GM18858 (cell line): ENCODE measurements around the gene LPAR2.
"Not testable (repeated sequence)": the region's sequence is repeated elsewhere in the genome, so short reads cannot be mapped to it uniquely, and the experiment has no call there.

Experiments used
- ATAC-seq: cut with Tn5 transposase; IDR thresholded peaks from one replicate; pipeline ENCODE4 v1.9.1; 2021; ENCODE audit not compliant: unreplicated experiment

Gene LPAR2

DNA sequence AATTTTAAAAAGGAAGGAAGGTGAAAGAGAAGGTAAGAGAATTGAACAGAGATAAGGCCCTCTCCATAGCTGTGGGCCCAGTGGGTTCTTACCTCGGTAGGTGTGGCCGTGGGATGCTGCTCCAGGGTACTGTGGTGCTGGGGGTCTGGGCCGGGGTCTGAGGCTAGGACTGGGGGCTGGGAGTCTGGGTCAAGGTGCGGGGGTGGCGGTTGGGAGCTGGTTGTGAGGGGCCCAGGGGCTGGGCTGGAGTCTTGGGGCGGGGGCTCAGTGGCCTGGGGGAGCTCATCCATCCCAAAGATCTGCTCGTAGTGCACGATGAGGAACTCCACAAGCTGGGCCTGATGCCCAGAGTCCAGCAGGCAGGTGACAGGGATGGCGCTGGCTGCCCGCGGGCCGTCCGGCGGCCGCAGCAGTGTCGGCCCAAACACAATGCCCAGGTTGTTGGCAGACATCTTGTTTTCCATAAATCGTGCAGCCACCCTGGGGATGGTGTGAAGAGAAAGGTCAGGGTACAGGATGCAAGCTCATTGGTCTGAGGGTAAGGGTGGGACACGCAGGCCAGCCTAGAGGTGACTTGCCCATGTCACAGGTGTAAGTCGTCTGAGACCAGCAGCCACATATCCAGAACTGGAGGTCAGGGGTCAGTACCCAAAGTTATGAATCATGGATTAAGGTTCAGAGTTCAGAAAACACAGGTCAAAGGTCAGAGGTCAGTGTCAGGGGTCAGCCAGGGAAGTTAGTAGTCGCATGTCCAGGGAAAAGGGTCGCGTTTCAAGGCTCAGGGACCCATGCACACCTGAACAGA is 5.9 kb upstream of the LPAR2 start:
- no peak for ATAC-seq

DNA sequence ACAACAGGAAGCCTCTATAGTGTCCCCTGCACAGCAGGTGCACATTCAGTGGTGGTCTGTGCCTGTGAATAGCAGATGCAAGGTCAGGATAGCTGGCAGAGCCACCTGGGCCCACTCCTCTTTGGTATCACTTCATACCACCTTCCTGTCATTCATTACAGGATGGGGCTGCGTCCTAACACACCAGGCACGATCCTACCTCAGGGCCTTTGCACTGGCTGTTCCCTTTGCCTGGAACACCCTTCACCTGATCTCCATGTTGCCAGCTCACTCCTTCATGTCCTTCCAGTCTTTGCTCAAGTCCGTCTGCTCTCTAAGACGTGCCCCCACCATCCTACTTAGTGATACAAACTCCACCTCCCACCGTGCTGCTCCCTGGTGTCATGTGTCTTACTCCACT is 4.6 kb upstream of the LPAR2 start:
- ATAC-seq: no peak

DNA sequence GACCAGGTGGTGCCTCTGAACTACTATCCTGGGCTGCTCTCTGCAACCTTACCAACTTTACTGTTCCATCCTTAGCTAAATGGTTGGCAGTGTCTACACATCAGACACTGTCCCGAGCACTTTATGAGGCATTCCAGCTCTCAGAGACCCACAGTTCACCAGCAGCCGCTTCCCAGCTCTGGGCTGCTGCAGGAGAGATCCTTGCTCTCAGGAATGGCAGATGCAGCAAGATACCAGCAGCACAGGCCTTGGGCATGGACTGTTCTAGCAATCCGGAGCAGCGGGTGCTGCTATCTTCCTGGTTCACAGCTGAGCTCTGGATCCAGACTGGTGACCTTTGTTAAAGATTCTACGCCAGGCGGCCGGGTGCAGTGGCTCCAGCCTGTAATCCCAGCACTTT is 3.3 kb upstream of the LPAR2 start:
- no peak for ATAC-seq

DNA sequence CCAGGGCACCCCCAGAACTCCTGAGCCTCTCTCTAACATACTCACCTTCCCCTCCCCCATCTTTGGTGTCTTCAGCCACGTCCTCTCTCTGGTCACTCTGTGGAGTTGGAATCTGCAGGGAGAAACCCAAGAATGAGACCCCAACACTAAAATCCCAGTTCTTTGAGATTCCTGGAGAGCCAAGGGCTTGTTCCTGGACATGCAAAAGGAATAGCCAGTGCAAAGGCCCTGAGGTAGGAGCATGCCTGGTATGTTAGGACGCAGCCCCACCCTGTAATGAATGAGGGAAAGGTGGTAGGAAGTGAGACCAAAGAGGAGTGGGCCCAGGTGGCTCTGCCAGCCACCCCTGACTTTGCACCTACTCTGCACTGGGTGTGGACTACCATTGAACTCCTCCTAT is 2.4 kb upstream of the LPAR2 start:
- ATAC-seq: no peak

DNA sequence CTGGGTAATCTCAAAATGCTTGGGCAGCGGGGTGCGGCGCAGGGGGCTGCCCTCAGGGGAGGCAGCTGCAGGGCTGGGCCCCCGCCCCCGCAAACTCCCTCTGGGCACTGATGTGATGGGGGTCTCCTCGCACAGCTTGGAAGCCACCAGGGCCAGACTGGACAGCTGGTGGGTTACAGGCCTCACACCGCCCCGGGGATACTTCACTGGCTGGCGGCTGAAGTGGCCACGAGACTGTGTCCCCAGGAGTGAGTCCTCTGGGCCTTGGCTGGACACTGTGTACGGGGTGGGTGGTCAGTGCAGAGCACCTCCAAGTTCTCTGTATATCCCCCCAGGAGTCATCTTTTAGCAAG is 2.0 kb upstream of the LPAR2 start:
- ATAC-seq: no peak

DNA sequence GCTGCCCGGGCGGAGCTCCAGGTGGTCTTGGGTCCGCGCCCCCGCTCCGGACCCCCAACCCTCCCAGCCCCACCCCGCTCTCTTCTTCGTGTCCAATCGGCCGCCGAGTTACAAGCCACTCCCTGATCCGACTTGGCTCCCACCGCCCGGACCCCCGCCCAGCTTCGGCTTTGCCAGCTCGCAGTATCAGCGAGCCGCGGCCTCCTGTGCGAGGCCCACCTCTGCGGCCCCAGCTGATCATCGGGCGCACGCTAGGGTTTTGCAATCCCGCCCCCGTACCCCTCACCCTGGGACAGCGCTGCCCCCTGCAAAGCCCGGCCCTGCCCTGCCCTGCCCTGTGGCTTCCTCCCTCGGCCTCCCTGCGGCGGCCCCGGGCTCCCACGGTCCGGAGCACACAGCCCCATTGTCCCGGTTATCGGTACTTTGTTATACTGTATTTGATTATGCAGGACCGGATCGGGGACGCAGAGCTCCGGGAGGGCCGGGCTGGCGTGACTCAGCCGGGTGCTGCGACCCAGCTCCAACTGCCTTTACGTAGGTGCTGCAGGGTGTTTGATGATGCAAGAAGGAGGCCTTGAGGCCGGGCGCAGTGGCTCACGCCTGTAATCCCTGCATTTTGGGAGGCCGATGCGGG is 598 bp upstream of the LPAR2 start:
- ATAC-seq: no peak

DNA sequence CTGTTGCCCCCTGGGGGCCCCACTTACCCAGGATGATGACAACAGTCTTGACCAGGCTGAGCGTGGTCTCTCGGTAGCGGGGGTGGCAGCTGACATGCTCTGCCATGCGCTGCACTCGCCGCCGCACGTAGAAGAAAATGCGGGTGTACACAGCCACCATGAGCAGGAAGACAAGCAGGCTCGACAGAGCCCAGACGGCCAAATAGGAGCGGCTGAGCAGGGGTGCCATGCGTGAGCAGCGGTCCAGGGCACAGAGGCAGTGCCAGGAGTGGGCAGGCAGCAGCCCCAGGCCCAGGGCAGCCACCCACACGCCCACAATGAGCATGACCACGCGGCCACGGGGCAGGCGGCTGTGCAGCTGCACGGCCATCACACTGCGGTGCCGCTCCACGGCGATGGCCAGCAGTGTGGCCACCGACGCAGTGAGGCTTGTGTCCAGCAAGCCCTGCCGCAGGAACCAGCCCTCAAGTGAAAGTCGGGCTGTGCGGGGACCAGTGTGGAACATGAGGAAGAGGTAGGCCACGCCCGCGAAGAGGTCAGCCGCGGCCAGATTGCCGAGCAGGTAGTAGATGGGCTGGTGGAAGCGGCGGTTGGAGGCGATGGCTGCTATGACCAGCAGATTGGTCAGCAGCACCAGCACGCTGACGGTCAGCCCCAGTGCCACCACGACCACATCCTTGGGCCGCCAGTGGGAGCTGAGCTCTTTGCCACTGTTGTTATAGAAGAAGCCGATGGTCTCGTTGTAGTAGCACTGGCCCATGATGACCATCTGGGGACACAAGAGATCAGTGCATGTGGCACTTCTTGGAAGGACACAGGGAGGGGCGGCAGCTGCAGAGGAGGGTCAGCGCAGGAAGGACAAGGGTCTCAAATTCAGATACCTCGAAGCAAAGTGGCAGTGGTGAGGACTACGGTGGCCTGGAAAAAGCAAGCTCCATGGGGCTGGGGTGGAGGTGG is 1.2 kb downstream of the LPAR2 start:
- no peak for ATAC-seq

DNA sequence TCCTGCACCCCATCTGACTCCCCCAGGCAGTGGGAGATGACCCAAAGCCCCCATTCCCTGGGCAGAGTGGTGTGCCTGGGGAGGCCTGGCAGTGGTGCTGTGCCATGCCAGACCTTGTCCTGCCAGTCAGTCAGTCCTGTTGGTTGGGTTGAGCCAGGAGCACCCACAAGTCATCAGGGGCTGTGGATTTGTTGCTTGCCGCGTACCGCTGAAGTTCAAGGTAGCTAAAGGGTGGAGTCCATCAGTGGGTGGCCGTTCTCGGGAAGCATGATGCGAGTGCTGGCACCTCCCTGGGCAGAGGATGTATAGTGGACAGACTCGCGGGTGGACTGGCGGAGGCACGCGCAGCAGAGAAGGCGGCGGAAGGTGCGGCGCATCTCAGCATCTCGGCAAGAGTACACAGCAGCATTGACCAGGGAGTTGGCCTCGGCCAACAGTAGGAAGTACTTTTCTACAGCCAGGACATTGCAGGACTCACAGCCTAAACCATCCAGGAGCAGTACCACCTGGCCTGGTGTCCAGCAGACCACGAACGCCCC is 3.9 kb downstream of the LPAR2 start:
- no peak for ATAC-seq

DNA sequence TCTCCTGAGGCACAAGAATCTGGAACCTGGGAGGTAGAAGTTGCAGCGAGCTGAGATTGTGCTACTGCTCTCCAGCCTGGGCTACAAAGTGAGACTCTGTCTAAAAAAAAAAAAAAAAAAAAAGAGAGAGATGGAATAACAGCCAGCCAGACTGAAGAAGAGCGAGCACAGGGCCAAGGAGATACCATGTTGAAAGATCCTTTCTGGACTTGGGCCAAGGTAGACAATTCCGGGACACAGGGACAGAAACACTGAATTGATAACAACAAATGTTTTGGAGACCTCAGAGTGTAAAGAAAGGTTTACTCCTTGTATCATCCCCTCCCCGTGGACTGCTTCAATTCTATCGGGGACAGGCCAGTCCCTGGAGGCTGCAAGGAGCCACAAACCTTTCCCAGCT is 4.6 kb downstream of the LPAR2 start:
- no peak for ATAC-seq

DNA sequence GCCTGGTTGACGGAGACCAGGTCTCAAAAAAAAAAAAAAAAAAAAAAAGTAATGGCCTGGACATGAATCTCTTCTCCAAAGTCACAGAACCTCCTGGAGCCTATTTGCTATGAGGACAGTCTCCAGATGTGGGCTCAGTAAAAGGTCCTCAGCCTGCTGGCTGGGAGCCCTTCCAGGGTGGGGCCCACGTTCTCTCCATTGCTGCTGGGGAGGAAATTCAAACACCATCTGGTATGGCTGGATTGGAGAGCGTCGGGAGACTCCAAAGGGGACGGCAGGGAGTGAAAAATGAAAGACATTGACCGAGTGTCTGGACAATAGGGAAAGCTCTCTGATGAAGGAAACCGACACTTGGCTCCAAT is 8.2 kb downstream of the LPAR2 start:
- no peak for ATAC-seq

DNA sequence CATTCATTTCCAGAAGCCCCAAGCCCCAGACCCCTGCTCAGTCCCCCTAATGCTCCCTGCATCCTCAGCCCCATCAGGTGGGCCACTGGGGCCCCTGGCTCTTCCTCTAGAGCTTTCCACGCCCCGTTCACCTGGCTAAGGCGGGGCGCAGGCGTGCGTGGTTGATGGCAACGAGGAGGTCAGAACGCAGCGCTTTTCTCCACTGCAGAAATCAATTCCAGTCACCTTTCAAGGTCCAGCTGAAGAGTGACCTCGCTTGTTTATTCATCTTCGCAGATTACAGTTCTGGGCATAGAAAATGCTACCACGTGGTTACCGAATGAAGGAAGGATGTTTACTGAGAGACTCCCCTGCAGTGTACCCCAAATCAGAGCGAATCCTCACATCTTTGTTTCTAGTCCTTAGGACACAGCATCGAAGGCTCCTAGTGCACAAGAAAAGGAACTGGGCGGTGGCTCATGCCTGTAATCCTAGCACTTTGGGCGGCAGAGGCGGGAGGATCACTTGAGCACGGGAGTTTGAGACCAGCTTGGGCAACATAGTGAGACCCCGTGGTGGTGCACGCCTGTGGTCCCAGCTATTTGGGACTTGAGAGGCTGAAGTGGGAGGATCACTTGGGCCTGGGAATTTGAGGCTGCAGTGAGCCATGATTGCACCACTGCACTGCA is 8.7 kb downstream of the LPAR2 start:
- ATAC-seq: no peak

DNA sequence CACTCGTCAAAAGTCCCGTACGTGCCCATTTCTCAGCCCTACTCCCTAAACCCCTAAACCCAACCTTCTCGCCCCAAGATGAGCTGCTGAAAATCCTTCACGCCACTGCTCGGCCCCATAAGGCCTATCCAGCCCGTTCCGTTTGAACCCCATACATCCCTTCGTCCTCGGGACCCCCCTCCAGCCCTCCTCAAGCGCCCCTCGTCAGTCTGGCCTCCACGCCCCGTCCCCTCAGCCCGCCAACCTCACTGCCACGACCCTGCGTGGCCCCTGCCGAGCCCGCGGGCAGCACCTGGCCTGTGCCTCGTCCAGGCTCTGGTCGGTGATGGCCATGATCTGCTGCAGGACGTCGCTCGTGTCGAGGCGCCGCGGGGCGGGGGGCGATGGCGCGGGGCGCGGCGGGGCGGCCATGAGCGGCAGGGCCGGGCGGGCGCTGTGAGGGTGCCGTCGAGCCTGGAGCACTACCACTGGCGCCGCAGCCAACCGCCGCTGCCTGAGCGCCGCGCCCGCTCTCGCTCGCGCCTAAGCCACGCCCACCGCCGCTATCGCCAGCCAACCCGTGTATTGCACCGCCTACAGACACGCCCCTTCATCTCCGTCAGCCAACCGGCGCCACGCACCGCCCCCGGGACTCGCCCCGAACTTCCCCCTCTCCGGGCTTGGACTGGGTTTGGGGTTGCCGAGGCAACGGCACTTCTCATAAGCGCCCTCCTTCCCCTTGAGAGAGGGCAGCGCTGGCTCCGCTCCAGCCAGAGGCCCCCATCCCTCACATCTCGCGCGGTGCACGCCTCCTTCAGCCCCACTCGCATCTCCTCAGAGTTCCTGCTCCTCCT is 9.6 kb downstream of the LPAR2 start, which contains the start of gene PBX4:
TSS of gene PBX4 (minus strand) at position 469 of the 833 bp plus-strand sequence. CDS start at position 411, 58 bp downstream.
- ATAC-seq: peak; percentile 86

DNA sequence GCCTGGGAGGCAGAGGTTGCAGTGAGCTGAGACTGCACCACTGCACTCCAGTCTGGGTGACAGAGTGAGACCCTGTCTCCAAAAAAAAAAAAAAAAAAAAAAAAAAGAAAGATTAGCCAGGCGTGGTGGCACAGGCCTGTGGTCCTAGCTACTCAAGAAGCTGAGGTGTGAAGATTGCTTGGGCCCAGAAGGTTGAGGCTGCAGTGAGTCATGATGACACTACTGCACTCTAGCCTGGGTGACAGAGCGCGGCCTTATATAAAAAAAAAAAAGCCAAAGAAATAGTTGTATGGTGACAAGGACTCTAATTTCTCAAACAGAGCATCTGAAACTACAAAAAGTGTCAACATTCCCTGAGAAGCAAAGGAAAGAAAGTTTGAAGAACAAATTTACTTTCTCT is 12.9 kb downstream of the LPAR2 start:
- no peak for ATAC-seq

DNA sequence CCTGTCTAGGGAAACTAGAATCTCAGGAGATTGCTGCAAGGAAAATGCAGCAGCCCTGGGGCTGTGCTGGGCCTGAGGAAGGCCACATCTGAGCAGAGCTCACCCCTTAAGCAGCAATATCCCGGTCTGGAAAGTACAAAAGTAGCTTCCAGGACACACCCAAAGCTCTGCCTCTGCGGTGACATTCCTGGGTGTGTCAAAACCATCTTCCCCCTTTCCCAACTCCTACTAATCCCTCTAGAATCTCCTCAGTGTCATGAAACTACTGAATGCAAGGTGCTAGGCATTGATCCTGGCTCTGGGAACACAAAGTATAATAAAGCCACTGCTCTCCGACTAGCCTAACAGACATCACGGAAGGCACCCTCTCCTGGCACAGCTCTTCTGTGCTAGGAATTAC is 14.5 kb downstream of the LPAR2 start:
- no peak for ATAC-seq

DNA sequence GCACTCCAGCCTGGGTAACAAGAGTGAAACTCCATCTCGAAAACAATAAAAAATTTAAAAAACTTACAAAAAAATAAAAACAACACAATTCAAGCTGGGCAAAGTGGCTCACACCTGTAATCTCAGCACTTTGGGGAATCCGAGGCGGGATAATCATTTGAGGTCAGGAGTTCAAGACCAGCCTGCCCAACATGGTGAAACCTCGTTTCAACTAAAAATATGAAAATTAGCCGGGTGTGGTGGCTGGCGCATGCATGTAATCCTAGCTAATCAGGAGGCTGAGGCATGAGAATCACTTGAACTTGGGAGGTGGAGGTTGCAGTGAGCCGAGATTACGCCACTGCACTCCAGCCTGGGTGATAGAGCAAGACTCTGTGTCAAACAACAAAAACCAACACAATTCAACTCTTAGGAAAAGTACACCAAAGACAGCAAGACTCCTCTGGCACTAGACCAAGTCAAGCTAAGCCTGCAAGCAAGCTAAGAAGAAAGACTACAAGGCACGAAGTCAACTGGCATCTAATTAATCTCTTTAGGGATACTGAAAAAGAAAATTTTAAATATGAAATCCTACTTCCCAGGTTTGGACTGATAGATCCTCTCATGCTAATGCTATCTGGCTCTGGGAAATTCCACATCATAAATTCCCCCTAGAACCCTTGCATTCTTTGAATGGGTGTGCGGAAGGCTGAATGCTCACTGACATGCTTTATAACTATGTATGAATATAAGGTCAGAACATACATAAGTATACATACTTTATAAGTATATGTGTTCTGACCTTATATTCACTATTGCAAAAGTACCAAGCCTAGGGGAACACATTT is 17.4 kb downstream of the LPAR2 start:
- no peak for ATAC-seq

DNA sequence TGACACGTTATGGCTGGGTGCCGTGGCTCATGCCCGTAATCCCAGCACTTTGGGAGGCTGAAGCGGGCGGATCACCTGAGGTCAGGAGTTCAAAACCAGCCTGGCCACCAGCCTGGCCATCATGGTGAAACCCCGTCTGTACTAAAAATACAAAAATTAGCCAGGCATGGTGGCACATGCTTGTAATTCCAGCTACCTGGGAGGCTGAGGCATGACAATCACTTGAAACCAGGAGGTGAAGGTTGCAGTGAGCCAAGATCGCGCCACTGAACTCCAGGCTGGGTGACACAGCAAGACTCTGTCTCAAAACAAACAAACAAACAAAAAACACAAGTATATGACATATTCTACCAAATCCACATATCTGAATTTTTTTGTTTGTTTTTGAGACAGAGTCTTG is 21.3 kb downstream of the LPAR2 start:
- not testable (repeated sequence) for ATAC-seq

DNA sequence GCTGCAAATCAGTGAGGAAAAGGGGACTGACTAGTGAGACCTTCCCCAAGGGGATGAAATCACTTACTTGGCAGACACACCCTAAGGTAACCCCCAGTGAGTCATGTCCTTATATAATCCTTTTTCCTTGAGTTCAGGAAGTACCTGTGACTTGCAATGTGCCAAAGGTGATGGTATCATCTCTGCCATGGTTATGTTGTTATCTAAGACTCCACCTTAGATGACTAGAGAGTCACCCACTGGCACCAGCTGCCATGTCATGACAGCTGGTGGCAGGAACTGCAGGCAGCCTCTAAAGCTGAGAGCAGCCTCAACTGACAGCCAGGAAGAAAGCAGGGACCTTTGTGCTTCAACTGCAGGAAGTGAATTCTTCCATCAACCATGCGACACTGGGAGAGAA is 22.0 kb downstream of the LPAR2 start:
- ATAC-seq: no peak

DNA sequence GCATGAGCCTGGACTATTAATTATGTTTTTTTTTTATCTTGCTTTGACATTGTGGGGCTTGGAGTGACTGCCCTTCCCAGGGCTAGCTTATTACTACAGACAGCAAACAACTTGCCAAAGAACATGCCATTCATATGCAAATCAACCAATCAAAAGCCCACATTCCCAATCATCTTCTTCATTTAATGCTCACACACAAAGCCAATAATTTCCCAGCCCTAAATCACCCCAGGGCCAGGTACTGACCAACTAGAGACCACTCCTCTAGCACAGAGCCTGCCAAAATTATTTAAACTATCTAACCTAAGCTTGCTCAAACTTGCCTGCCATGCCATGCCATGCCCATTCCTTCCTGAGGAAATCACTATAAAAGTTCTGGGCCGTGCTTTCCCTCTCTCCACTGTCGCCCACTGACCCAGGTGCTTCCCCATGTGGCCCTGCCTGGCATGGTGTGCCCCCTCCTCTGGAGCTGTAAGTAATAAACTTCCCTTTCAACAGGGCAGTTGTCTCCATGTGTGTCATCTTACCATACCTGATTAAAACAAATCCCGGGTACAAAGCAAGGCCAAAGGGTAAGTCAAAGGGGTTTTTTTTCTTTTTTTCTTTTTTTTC is 25.2 kb downstream of the LPAR2 start:
- no peak for ATAC-seq
